ENCODE data around the gene JCAD. TPM values are rescaled to one million over a fixed set of nuclear protein-coding genes. Genes with fewer than 3 reads are reported as not detected.
"Not testable (repeated sequence)": the region's sequence is repeated elsewhere in the genome, so short reads cannot be mapped to it uniquely, and the experiment has no call there.

Gene JCAD
- total RNA-seq, 1 donor from 2014 or later: 8.4 TPM

DNA sequence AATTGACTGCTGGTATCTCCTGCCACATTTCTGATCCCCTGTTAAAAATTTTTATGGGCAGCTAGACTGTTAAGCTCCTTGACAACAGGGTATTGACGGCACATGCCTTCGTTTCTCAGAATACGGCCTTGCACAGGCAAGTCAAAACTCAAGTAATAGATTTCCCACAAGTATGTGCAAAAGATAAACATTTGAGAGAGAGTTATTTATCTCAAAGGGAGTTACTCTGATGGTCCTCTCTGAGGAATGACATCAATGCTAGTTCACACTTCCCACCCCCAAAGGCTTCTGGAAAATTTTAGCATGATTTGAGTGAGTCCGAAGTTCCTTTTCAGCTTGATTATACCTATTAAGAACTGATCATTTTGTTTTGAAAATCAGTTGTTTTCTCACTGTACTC is 71.9 kb downstream of the JCAD start:
- DNase-seq: no peak

- no peak for DNase-seq
Observed at GRCh38 chr10:29982997-29983648, 76.3 kb downstream of the JCAD start.

DNA sequence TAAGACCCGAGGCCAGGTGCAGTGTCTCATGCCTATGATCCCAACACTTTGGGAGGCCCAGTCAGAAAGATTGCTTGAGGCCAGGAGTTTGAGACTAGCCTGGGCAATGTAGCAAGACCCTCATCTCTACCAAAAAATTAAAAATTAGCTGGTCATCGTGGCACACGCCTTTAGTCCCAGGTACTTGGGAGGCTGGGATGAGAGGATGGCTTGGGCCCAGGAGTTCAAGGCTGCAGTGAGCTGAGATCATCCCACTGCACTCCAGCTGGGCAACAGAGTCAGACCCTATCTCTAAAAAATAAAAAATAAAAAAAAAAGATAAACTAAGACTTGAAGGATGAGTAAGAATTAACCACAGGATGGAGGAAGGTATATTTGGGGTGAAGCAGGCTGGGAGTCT is 77.9 kb downstream of the JCAD start:
- DNase-seq: no peak

GRCh38 chr10:29980084-29980483 is 79.3 kb downstream of the JCAD start:
- no peak for DNase-seq

DNA sequence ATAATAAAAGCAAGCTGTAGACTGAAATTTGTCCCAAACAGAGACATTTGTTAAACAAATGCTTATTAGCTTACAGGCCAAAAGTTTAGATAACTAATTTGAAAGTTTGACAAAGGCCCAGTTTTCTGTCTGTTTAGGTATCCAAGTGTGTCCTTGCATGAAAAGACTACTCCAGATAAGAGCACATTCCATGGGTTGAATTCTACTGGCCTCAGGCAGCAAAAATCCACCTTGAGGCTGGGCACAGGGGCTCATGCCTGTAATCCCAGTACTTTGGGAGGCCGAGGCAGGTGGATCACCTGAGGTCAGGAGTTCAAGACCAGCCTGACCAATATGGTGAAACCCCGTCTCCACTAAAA is 80.0 kb downstream of the JCAD start:
- not testable (repeated sequence) for DNase-seq

GRCh38 chr10:29977171-29977570 is 82.2 kb downstream of the JCAD start:
- DNase-seq: no peak

GRCh38 chr10:29976134-29976533 is 83.3 kb downstream of the JCAD start:
- no peak for DNase-seq

DNA sequence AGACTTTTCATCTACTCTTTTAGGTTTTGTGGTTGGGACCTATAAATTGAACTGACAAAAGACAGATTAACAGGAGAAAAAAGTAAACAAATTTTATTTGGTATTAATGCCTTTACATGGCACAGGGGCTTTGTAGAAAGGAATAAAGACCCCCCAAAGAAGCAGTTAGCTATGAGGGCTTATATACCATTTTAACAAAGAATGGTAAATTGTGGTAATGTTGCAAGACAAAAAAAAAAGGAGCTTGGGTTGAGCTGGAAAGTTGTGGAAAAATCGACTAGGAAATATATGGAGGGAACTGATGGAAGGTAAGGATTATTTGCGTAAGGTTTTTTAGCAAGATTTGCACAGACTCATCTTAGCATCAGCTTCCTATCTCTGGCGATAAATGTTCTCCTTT is 84.6 kb downstream of the JCAD start:
- no peak for DNase-seq

GRCh38 chr10:29973921-29974320 is 85.5 kb downstream of the JCAD start:
- no peak for DNase-seq

DNA sequence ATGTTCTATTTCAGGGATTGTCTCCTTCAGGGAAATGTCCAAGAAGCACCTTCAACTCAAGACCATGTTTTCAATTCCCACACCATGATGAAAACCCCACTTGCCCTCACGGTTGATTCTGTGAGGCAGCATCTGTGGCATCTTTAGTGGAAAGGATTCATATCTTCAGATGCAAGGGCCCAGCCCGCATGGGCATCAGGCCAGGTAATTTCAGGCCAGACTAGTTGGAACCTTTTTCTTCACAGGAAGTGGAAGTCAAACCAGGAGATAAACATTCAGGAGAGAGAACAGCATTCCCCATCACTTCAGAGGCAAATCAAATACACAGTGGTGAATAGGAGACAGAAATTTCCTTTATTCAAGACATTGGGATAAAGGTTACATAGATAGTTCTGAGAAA is 88.8 kb downstream of the JCAD start:
- DNase-seq: no peak

DNA sequence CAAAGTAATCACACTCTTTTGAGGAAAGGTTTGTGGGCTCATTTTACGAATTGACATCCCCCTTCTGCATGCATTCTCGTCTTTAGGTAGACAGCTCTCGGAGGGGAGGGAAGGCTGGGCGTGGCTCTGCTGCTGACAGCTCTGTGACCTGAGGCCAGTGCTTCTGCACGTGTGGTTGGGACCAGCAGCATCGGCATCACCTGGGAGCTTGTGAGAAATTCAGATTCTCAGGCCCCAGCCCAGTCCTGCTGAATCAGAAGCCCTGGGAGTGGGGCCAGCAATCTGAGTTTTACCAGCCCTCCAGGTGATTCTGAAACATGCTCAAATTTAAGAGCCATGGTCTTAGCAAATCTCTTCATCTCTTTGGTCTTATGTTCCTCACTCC is 89.4 kb downstream of the JCAD start:
- DNase-seq: no peak

DNA sequence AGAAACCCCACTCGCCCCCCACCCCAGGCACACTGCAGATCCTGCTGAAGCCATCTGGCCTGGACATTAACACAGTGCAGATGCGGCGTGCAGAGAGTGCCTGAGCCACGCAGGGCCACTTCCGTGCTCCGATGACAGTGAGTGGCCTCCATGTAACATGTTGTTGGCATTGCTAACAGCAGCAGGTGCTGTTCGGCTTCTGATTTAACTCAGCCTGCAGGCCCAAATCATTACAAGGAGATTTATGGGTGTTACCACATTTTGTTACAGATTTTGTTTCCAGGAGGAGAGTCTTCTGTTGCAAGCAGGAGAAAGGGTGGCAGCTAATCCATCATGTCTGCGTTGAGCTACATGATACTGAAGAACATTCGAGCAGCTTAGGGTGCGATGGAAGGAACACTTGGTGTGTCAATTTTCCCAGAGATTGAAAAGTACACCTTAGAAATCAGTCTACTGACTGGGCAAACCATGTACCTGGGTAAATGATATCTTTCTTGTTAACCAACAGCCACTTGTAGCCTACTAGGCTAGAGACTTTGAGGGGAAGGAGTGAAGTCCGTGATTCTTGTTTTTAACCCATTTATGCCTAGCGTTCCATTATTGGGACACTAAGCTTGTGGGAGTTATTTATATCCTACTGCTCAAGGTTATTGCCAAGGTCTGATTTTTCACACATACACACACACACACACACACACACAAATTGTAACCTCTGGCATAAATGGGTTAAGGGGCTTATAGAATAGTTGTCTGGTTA is 90.0 kb downstream of the JCAD start:
- no peak for DNase-seq

DNA sequence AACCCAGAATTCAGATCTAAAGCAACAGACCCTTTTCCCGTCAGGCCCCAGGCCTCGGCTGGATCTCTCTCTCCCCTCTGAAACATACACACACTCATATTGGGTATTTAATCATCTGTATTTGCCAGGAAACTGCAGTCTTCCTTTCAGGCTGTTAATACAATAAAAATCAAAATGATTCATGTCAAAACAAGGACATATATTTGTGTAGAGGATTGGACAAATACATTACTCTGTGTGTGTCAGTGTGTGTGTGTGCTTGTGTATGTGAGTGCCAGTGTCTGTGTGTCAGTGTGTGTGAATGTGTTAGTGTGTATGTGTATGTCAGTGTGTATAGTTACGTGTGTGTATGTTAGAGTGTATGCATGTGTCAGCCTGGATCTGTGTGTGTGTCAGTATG is 90.8 kb downstream of the JCAD start:
- DNase-seq: no peak

DNA sequence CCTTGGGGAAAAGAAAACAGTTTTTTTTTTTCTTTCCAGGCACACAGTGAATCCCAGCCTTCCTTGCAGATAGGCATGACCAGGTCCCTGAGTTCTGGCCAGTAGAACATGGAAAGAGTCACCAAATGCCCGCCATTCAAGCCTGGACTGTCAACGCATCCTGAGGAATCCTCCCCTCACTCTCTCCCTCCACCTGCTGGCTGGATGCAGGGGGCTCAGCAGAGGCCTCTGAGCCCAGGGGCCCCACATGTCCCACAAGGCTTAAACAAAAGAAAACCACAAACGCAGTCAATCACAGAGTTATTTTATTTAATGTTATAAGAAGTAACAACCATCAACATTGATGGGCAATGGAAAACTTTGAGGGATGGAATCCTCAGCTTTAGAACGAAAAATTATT is 93.1 kb downstream of the JCAD start:
- DNase-seq: no peak

All from occipital lobe (tissue), 2 donors.